ENCODE results near the gene PDHX. TPM values are rescaled to one million over a fixed set of nuclear protein-coding genes. Genes with fewer than 3 reads are reported as not detected.

The PDHX gene
- total RNA-seq, 1 donor from 2014 or later, result 44.0 TPM

DNA sequence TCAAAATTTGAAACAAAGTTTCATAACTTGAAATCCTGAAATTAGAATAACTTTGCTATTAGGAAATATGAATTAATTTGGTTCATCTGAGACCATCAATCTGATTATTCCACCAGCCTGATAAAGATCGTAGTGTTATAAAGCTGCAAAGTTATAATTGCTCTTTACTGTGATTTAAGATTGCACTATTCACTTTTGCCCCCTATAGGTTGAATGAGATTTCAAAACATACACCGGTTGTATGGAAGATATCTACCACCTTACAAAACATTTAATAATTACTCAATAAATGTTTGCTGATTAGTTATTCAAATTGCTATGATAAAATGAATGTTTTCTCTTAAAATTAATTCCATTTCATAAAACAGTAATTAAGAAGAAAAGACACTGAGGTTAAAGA, 26.3 kb upstream of the PDHX start:
- H3K36me3 ChIP-seq (ENCODE audit: insufficient read depth, low read length), result peaks cover 2% of the 10 kb centered on the region
- no peak overlapping the region for H3K4me3 ChIP-seq (ENCODE audit: insufficient read depth, low read depth, low read length)
- no peak for DNase-seq (ENCODE audit: low read depth)
- no peaks in the 10 kb centered on the region for H3K27me3 Mint-ChIP-seq (ENCODE audit: low read depth, unreplicated experiment)
- H3K27ac ChIP-seq (ENCODE audit: low read depth, low read length), result no peak overlapping the region
- no peaks in the 10 kb centered on the region for H3K27me3 ChIP-seq (ENCODE audit: insufficient read depth, low read length)
- H3K4me1 ChIP-seq (ENCODE audit: insufficient read depth, low read length), result no peaks in the 10 kb centered on the region
- no peak for TF ChIP-seq EZH2 (IDR thresholded peaks at IDR 0.05; ENCODE audit: insufficient read depth, low read length)
- TF ChIP-seq, protein P1, sequence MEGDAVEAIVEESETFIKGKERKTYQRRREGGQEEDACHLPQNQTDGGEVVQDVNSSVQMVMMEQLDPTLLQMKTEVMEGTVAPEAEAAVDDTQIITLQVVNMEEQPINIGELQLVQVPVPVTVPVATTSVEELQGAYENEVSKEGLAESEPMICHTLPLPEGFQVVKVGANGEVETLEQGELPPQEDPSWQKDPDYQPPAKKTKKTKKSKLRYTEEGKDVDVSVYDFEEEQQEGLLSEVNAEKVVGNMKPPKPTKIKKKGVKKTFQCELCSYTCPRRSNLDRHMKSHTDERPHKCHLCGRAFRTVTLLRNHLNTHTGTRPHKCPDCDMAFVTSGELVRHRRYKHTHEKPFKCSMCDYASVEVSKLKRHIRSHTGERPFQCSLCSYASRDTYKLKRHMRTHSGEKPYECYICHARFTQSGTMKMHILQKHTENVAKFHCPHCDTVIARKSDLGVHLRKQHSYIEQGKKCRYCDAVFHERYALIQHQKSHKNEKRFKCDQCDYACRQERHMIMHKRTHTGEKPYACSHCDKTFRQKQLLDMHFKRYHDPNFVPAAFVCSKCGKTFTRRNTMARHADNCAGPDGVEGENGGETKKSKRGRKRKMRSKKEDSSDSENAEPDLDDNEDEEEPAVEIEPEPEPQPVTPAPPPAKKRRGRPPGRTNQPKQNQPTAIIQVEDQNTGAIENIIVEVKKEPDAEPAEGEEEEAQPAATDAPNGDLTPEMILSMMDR (IDR thresholded peaks at IDR 0.05; ENCODE audit: insufficient read depth, low read depth, low read length), result no peak
- H3K27ac Mint-ChIP-seq (ENCODE audit: unreplicated experiment), result no peak overlapping the region
- H3K9me3 Mint-ChIP-seq (ENCODE audit: unreplicated experiment), result no peaks in the 10 kb centered on the region
- no peak overlapping the region for H3K4me2 ChIP-seq (ENCODE audit: low read length)
- no peaks in the 10 kb centered on the region for H3K4me1 Mint-ChIP-seq (ENCODE audit: low read depth, unreplicated experiment)
- H4K20me1 ChIP-seq (ENCODE audit: insufficient read depth, low read length), result no peaks in the 10 kb centered on the region
- no peaks in the 10 kb centered on the region for H3K36me3 Mint-ChIP-seq (ENCODE audit: low read depth, unreplicated experiment)
- H2AFZ ChIP-seq (ENCODE audit: low read depth, low read length), result no peak overlapping the region
- H3K9ac ChIP-seq (ENCODE audit: low read length), result no peak overlapping the region
- FAIRE-seq, result no peak
- no peaks in the 10 kb centered on the region for H3K9me3 ChIP-seq (ENCODE audit: insufficient read depth, low read depth, low read length)
- H3K79me2 ChIP-seq (ENCODE audit: insufficient read depth, low read length), result no peaks in the 10 kb centered on the region
- no peak overlapping the region for H3K4me3 Mint-ChIP-seq (ENCODE audit: unreplicated experiment)

DNA sequence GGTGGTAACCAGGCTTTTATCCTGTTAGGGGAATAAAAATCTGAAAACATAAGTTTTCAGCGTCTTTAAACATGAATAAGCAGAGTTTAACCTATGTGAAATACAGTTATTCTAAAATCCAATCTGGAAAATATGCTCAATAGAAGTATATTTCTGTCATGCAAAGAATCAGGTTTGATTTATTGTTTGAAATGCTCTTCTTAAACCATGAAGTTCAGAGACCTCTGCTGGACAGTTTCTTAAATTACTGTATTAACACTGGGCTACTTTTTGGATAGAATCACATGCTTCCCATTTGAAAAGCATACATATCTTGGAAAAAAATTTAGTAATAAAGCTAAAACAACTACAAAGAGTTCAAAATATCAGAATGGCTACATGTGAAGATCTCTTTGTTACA, 25.6 kb upstream of the PDHX start:
- peaks cover 2% of the 10 kb centered on the region for H3K36me3 ChIP-seq (ENCODE audit: insufficient read depth, low read length)
- Mint-ChIP-seq H3K27ac (ENCODE audit: unreplicated experiment) (no peak overlapping the region), H3K9me3 (ENCODE audit: unreplicated experiment) (no peaks in the 10 kb centered on the region), H3K27me3 (ENCODE audit: low read depth, unreplicated experiment) (no peaks in the 10 kb centered on the region), H3K4me3 (ENCODE audit: unreplicated experiment) (no peak overlapping the region), H3K36me3 (ENCODE audit: low read depth, unreplicated experiment) (no peaks in the 10 kb centered on the region), H3K4me1 (ENCODE audit: low read depth, unreplicated experiment) (no peaks in the 10 kb centered on the region)
- H3K79me2 ChIP-seq (ENCODE audit: insufficient read depth, low read length), result no peaks in the 10 kb centered on the region
- no peaks in the 10 kb centered on the region for H3K27me3 ChIP-seq (ENCODE audit: insufficient read depth, low read length)
- H2AFZ ChIP-seq (ENCODE audit: low read depth, low read length), result no peak overlapping the region
- H3K9ac ChIP-seq (ENCODE audit: low read length), result no peak overlapping the region
- no peak overlapping the region for H3K27ac ChIP-seq (ENCODE audit: low read depth, low read length)
- no peak overlapping the region for H3K4me2 ChIP-seq (ENCODE audit: low read length)
- DNase-seq (ENCODE audit: low read depth) (peak; percentile 30), FAIRE-seq (peak; percentile 39)
- no peaks in the 10 kb centered on the region for H3K4me1 ChIP-seq (ENCODE audit: insufficient read depth, low read length)
- no peaks in the 10 kb centered on the region for H3K9me3 ChIP-seq (ENCODE audit: insufficient read depth, low read depth, low read length)
- TF ChIP-seq, protein P1 (IDR thresholded peaks at IDR 0.05; ENCODE audit: insufficient read depth, low read depth, low read length), result peak; percentile 48
- TF ChIP-seq EZH2 (IDR thresholded peaks at IDR 0.05; ENCODE audit: insufficient read depth, low read length), result no peak
- H3K4me3 ChIP-seq (ENCODE audit: insufficient read depth, low read depth, low read length), result no peak overlapping the region
- H4K20me1 ChIP-seq (ENCODE audit: insufficient read depth, low read length), result no peaks in the 10 kb centered on the region

- H2AFZ ChIP-seq (ENCODE audit: low read depth, low read length), result no peak overlapping the region
- H3K4me1 ChIP-seq (ENCODE audit: insufficient read depth, low read length), result no peaks in the 10 kb centered on the region
- H3K79me2 ChIP-seq (ENCODE audit: insufficient read depth, low read length), result peaks cover 3% of the 10 kb centered on the region
- Mint-ChIP-seq H3K27ac (ENCODE audit: unreplicated experiment) (no peak overlapping the region), H3K9me3 (ENCODE audit: unreplicated experiment) (peaks cover 6% of the 10 kb centered on the region), H3K27me3 (ENCODE audit: low read depth, unreplicated experiment) (no peaks in the 10 kb centered on the region), H3K4me1 (ENCODE audit: low read depth, unreplicated experiment) (no peaks in the 10 kb centered on the region), H3K4me3 (ENCODE audit: unreplicated experiment) (no peak overlapping the region), H3K36me3 (ENCODE audit: low read depth, unreplicated experiment) (peaks cover 5% of the 10 kb centered on the region)
- no peak overlapping the region for H3K4me2 ChIP-seq (ENCODE audit: low read length)
- H3K9me3 ChIP-seq (ENCODE audit: insufficient read depth, low read depth, low read length), result no peaks in the 10 kb centered on the region
- no peak overlapping the region for H3K4me3 ChIP-seq (ENCODE audit: insufficient read depth, low read depth, low read length)
- H3K27ac ChIP-seq (ENCODE audit: low read depth, low read length), result no peak overlapping the region
- no peaks in the 10 kb centered on the region for H4K20me1 ChIP-seq (ENCODE audit: insufficient read depth, low read length)
- H3K27me3 ChIP-seq (ENCODE audit: insufficient read depth, low read length), result no peaks in the 10 kb centered on the region
- H3K9ac ChIP-seq (ENCODE audit: low read length), result no peak overlapping the region
- H3K36me3 ChIP-seq (ENCODE audit: insufficient read depth, low read length), result peaks cover 1% of the 10 kb centered on the region
- DNase-seq (ENCODE audit: low read depth) (no peak), FAIRE-seq (no peak)
- TF ChIP-seq, protein P1 (IDR thresholded peaks at IDR 0.05; ENCODE audit: insufficient read depth, low read depth, low read length), result no peak
- TF ChIP-seq EZH2 (IDR thresholded peaks at IDR 0.05; ENCODE audit: insufficient read depth, low read length), result no peak
These were observed 24.8 kb upstream of the PDHX start for GRCh38 chr11:34891611-34892010.
